Choroid plexus epithelial cell (primary cell): ENCODE data around the gene CEP350.

Source experiments
- DNase-seq: peaks from one replicate; pipeline ENCODE4 v3.0.0-alpha.2; 2010; ENCODE audit warnings: low read depth
- H3K4me3 ChIP-seq: 2 replicates; pipeline ENCODE4 v1.5.1; 2011; ENCODE audit warnings: low read depth, mild to moderate bottlenecking, control low read depth, low read length, moderate library complexity
- TF ChIP-seq, protein P1 (sequence below): conservative IDR thresholded peaks from 2 replicates; pipeline ENCODE4 v1.5.1; 2011; ENCODE audit warnings: low read depth, mild to moderate bottlenecking, control low read depth, inconsistent platforms, low read length, moderate library complexity

Gene CEP350

GRCh38 chr1:180041582-180041981 lies 87.0 kb downstream of the CEP350 start:
- H3K4me3 ChIP-seq, result no peak overlapping the region
- DNase-seq, result no peak
- TF ChIP-seq, protein P1, sequence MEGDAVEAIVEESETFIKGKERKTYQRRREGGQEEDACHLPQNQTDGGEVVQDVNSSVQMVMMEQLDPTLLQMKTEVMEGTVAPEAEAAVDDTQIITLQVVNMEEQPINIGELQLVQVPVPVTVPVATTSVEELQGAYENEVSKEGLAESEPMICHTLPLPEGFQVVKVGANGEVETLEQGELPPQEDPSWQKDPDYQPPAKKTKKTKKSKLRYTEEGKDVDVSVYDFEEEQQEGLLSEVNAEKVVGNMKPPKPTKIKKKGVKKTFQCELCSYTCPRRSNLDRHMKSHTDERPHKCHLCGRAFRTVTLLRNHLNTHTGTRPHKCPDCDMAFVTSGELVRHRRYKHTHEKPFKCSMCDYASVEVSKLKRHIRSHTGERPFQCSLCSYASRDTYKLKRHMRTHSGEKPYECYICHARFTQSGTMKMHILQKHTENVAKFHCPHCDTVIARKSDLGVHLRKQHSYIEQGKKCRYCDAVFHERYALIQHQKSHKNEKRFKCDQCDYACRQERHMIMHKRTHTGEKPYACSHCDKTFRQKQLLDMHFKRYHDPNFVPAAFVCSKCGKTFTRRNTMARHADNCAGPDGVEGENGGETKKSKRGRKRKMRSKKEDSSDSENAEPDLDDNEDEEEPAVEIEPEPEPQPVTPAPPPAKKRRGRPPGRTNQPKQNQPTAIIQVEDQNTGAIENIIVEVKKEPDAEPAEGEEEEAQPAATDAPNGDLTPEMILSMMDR, result no peak

DNA sequence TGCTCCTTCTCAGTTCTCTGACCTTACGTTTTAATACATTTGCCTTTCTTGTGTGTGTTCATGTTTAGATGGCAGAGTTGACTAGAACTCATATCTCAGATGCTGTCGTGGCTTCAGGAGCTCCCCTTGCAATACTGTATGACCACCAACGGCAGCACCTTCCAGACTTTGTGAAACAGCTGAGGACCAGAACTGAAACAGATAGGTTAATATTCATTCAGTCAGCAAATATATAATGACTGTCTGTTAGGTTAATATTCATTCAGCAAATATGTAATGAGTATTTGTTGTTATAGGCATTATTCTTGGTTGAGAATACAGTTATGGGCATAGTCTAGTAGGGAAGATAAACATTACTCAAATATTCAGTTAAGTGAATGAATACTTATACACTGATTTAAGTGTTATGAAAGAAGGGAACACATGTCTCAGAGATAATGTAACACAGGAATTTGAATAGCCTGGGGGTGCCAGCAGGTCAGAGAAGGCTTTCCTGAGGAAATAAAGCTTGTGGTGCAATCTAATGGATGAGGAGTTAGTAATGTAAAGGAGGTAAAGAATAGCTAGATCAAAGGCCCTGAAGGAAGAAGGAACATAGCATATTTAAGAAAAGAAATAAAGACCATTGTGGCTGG lies 88.5 kb downstream of the CEP350 start:
- TF ChIP-seq, protein P1, result no peak
- DNase-seq, result peak; percentile 80
- no peak overlapping the region for H3K4me3 ChIP-seq

DNA sequence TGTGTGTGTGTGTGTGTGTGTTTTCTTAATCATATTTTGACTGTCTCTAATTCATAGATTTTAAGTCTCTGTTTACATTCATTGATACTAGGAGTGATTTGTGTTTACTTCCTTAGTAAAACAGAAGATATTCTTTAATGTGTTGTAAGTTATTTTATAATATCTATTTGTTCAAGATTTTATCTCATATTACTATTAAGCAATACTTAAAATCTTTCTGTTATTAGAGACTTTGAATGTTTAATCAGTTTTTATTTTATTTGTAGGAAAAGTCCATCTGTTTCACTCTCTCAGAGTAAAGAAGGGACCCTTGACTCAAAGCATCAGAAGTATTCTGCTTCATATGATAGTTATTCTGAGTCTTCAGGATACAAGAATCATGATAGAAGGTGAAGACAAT lies 89.2 kb downstream of the CEP350 start:
- no peak for DNase-seq

GRCh38 chr1:180046674-180047073 lies 92.1 kb downstream of the CEP350 start:
- DNase-seq, result no peak
- TF ChIP-seq, protein P1, result no peak
- no peak overlapping the region for H3K4me3 ChIP-seq

More for the DNA sequence above, 89.2 kb downstream of the CEP350 start:
- no peak overlapping the region for H3K4me3 ChIP-seq
- TF ChIP-seq, protein P1, result no peak

DNA sequence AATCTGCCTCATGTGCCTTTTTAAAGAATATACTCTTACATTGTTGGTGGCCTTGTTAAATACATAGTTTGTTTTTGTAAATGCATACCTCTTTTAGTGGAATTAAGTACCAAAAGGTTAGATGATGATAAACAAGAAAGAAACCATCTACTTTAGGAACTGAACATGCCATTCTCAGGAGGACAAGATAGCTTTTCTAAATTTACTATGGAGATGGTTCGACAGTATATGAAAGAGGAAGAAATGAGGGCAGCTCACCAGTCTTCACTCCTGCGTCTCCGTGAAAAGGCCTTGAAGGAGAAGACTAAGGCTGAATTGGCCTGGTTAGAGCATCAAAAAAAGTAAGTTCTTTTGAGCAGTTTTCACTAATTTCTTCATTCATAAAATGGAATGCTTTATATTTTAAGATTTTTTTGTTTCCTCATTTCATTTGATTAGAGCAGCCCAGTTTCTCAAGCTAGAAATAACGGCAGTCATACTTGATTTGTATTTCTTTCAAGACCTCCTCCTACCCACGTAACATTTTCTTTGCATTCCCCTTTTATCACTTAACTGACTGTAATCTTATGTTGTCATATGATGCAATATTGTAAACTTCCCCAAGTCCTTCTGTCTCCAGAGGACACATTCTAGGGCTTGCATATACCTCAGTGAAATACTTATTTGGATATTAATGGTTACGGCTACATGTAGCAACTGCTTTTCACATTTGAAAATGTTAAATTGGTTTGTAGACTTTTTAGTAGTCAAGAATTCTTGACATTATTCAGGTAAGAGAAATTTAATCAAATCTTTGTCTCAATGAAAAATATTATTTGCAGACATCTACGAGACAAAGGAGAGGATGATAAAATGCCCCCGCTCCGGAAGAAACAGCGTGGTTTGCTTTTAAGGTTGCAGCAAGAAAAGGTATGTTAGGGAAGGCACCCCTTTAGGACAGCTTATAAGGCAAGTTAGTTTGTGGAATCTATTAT lies 99.3 kb downstream of the CEP350 start:
- TF ChIP-seq, protein P1, result no peak
- no peak overlapping the region for H3K4me3 ChIP-seq
- peak; percentile 62 for DNase-seq

DNA sequence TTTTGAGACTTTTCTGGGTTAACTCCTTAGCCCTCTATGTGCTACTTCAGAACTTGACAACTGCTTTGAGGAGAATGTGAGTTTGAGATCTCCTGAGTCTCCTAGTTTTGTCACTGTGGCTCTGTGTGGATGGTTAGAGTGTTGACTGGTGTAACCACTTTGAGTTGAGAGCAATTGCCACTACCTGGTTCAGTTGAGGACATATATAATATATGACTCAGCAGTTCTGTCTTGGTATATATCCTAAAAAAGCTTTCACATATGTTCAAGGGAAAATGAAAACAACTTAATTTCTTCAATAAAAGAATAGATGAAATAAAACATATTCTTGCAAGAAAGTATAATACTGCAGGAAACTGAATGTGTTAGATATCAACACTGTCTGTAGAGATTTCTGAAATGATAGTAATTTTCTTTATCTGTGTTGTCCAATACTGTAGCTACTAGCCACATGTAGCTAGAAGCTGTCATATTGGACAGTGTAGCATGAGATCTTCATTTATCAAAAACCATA lies 103.3 kb downstream of the CEP350 start:
- H3K4me3 ChIP-seq, result no peak overlapping the region
- TF ChIP-seq, protein P1, result no peak
- peak; percentile 14 for DNase-seq
